PFSK-1 (cell line): ENCODE data around the gene ANGPTL4.

Source experiments
- FOXP2 ChIP-seq: optimal IDR thresholded peaks from 2 replicates; pipeline ENCODE3; 2011; ENCODE audit warnings: borderline replicate concordance, control low read depth, inconsistent platforms; ENCODE audit not compliant: insufficient read depth; ENCODE audit errors: extremely low read length, extremely low read depth
- POLR2AphosphoS5 ChIP-seq: IDR thresholded peaks from 2 replicates; pipeline ENCODE4 v1.6.1; 2012; ENCODE audit warnings: low read depth, mild to moderate bottlenecking, control low read depth, low read length, moderate library complexity
- REST ChIP-seq, 2 experiments: IDR thresholded peaks; 2 replicates each; pipeline versions ENCODE4 v1.6.1 to v1.8.0; 2011 to 2012; ENCODE audit warnings: low read depth in 2 of 2, low read length in 2 of 2, control low read depth in 1 of 2, inconsistent platforms in 1 of 2, mild to moderate bottlenecking in 1 of 2, moderate library complexity in 1 of 2; ENCODE audit not compliant: insufficient read depth in 1 of 2
- SIN3A ChIP-seq: IDR thresholded peaks from 2 replicates; pipeline ENCODE4 v1.6.1; 2012; ENCODE audit warnings: mild to moderate bottlenecking, low read length, moderate library complexity, borderline replicate concordance; ENCODE audit not compliant: insufficient read depth
- TAF1 ChIP-seq: IDR thresholded peaks from 2 replicates; pipeline ENCODE4 v1.6.1; 2012; ENCODE audit warnings: low read length, control low read depth, borderline replicate concordance; ENCODE audit not compliant: insufficient read depth

DNA sequence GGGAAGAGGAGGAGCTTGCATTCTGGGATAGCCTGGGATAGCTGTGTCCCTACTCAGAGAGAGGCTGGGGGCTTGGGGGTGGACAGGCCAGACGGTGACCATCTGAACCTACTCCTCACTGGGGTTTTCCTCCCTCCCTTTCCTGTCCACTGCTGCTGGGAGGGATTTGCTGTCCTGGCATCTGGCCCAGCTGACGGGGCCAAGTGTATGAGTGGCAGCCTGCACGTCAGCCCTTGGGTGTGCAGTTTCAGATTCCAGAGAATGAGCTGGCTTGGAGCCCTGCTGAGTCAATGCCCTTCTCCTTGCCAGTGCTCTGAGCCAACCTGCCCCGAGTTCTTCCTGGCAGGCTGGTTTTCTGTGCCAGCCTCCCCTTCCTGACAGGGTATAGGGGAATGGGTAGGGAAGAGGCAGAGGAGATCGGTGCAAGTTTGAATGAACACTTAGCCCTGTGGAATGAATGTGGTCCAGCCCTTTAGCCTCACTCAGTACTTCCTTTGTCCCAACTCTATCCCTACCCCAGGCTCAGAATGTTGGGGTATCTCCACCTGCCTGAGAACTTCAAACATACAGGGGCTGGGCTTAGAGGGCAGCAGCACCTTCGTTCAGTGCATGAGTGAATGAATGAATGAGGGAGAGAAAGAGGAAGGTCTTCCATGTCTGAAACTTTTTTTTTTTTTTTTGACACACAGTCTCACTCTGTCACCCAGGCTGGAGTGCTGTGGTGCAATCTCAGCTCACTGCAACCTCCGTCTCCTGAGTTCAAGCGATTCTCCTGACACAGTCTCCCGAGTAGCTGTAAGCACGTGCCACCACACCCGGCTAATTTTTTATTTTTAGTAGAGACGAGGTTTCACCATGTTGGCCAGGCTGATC is 1.8 kb upstream of the ANGPTL4 start:
- TF ChIP-seq SIN3A (no peak), FOXP2 (peak; percentile 50), REST (IDR thresholded peaks at IDR 0.05; ENCODE audit: insufficient read depth in 1 of 2, low read depth in 2 of 2, low read length in 2 of 2) (no peak), POLR2AphosphoS5 (no peak), TAF1 (no peak)
